Astrocyte of the spinal cord (primary cell): ENCODE measurements around the gene HMSD.

Source experiments
- DNase-seq: peaks from one replicate; pipeline ENCODE4 v3.0.0; 2011; ENCODE audit warnings: low read depth, low spot score
- H3K4me3 ChIP-seq: 2 replicates; pipeline ENCODE4 v1.5.1; 2011; ENCODE audit warnings: low read depth, mild to moderate bottlenecking, low read length, moderate library complexity
- CTCF ChIP-seq: IDR thresholded peaks from 2 replicates; pipeline ENCODE4 v1.5.1; 2012; ENCODE audit warnings: low read depth, mild to moderate bottlenecking, low read length, inconsistent platforms
- in situ Hi-C: cut with HindIII; loops from 2 replicates; pipeline ENCODE4 v1.10.0; 2017; ENCODE audit warnings: low sequenced_read_pairs

HMSD gene

GRCh38 chr18:63949068-63949737 is at the start of gene HMSD:
Gene HMSD, plus strand, starts transcription at chr18:63949301. Its CDS starts 4,155 bp downstream, at chr18:63953456.
- peak; percentile 56 for TF ChIP-seq CTCF
- in situ Hi-C loops = no loop called here
- DNase-seq = peak; percentile 50
- peak within 1 kb of the TSS; percentile 57 for H3K4me3 ChIP-seq

- TF ChIP-seq CTCF = no peak
- DNase-seq = no peak
- in situ Hi-C loops = no loop called here
- no peak overlapping the region for H3K4me3 ChIP-seq
These were observed 45.1 kb upstream of the HMSD start for GRCh38 chr18:63903851-63904570.

GRCh38 chr18:63904694-63905093 is 44.4 kb upstream of the HMSD start:
- DNase-seq = no peak
- no peak for TF ChIP-seq CTCF
- in situ Hi-C loops = no loop called here
- H3K4me3 ChIP-seq = no peak overlapping the region

- DNase-seq = no peak
- TF ChIP-seq CTCF = no peak
- in situ Hi-C loops = no loop called here
- H3K4me3 ChIP-seq = no peak overlapping the region
These were observed 43.7 kb upstream of the HMSD start for GRCh38 chr18:63905361-63905760.

- in situ Hi-C loops = no loop called here
- no peak overlapping the region for H3K4me3 ChIP-seq
- TF ChIP-seq CTCF = no peak
These were observed 43.0 kb upstream of the HMSD start for GRCh38 chr18:63906056-63906455.

GRCh38 chr18:63907664-63908063 is 41.4 kb upstream of the HMSD start, which contains the start of gene SERPINB10:
Gene SERPINB10, plus strand, starts transcription at chr18:63907958. Its CDS starts 7,553 bp downstream, at chr18:63915511.
- in situ Hi-C loops = no loop called here

More at GRCh38 chr18:63906056-63906455, 43.0 kb upstream of the HMSD start:
- no peak for DNase-seq

More at GRCh38 chr18:63907664-63908063, 41.4 kb upstream of the HMSD start, which contains the start of gene SERPINB10:
- no peak within 1 kb of the TSS for H3K4me3 ChIP-seq
- DNase-seq = no peak
- no peak for TF ChIP-seq CTCF
